ENCODE data around the gene CAPS2.

DNA sequence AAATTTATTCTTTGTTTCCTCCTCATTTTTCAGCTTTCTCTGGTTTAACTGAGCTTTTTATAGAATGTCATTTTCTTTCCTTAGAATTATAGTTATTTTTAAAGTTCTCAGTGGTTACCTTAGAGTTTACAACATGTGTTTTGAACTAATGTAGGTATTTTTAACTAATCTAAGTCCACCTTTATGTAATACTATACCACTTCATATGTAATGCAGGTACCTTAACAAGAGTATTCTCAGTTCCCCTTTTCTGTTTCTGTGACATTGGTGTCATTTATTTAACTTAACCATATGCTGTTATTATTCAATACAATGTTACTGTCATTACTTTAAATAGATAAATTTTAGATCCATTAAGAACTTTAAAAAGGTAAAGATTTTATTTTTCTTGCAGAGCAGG, 90.1 kb downstream of the CAPS2 start:
- TF ChIP-seq, protein P1, sequence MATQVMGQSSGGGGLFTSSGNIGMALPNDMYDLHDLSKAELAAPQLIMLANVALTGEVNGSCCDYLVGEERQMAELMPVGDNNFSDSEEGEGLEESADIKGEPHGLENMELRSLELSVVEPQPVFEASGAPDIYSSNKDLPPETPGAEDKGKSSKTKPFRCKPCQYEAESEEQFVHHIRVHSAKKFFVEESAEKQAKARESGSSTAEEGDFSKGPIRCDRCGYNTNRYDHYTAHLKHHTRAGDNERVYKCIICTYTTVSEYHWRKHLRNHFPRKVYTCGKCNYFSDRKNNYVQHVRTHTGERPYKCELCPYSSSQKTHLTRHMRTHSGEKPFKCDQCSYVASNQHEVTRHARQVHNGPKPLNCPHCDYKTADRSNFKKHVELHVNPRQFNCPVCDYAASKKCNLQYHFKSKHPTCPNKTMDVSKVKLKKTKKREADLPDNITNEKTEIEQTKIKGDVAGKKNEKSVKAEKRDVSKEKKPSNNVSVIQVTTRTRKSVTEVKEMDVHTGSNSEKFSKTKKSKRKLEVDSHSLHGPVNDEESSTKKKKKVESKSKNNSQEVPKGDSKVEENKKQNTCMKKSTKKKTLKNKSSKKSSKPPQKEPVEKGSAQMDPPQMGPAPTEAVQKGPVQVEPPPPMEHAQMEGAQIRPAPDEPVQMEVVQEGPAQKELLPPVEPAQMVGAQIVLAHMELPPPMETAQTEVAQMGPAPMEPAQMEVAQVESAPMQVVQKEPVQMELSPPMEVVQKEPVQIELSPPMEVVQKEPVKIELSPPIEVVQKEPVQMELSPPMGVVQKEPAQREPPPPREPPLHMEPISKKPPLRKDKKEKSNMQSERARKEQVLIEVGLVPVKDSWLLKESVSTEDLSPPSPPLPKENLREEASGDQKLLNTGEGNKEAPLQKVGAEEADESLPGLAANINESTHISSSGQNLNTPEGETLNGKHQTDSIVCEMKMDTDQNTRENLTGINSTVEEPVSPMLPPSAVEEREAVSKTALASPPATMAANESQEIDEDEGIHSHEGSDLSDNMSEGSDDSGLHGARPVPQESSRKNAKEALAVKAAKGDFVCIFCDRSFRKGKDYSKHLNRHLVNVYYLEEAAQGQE (IDR thresholded peaks at IDR 0.05; ENCODE audit: unreplicated experiment): no peak
- TF ChIP-seq, protein P2, sequence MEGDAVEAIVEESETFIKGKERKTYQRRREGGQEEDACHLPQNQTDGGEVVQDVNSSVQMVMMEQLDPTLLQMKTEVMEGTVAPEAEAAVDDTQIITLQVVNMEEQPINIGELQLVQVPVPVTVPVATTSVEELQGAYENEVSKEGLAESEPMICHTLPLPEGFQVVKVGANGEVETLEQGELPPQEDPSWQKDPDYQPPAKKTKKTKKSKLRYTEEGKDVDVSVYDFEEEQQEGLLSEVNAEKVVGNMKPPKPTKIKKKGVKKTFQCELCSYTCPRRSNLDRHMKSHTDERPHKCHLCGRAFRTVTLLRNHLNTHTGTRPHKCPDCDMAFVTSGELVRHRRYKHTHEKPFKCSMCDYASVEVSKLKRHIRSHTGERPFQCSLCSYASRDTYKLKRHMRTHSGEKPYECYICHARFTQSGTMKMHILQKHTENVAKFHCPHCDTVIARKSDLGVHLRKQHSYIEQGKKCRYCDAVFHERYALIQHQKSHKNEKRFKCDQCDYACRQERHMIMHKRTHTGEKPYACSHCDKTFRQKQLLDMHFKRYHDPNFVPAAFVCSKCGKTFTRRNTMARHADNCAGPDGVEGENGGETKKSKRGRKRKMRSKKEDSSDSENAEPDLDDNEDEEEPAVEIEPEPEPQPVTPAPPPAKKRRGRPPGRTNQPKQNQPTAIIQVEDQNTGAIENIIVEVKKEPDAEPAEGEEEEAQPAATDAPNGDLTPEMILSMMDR (conservative IDR thresholded peaks at IDR 0.05; ENCODE audit: low read depth in 2 of 2): no peak
- TF ChIP-seq EZH2 (IDR thresholded peaks at IDR 0.05; ENCODE audit: low read depth, unreplicated experiment): no peak
- no peak for TF ChIP-seq EZH2phosphoT487 (IDR thresholded peaks at IDR 0.05; ENCODE audit: unreplicated experiment)
- TF ChIP-seq ZNF114 (CRISPR knock-in tag; IDR thresholded peaks at IDR 0.05): no peak
- no peak for TF ChIP-seq JUNB (IDR thresholded peaks at IDR 0.05; ENCODE audit: unreplicated experiment)
